ENCODE data around the gene HOXB1.

HOXB1 gene

DNA sequence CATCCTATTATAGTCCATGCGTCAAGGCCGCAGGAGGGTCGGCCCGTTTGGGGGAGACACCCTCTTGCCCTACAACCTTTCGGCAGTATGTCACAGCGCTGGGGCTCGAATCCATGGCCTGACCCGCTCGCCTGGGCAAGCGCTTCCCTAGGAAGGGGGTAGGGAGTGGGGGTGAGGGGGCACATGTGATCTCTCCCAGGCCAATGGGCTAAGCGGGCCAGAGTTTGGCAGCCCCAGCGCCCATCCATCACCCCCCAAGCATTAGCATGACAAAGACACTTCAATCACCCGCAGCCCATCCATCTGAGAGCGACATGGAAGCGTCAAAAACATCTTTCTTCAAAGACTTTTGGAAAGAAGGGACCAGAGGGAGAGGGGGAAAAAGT is at the start of gene HOXB1:
TSS of gene HOXB1 (minus strand) at position 125 of the 386 bp plus-strand sequence. CDS start at position 18, 107 bp downstream.
- DNase-seq = no peak

DNA sequence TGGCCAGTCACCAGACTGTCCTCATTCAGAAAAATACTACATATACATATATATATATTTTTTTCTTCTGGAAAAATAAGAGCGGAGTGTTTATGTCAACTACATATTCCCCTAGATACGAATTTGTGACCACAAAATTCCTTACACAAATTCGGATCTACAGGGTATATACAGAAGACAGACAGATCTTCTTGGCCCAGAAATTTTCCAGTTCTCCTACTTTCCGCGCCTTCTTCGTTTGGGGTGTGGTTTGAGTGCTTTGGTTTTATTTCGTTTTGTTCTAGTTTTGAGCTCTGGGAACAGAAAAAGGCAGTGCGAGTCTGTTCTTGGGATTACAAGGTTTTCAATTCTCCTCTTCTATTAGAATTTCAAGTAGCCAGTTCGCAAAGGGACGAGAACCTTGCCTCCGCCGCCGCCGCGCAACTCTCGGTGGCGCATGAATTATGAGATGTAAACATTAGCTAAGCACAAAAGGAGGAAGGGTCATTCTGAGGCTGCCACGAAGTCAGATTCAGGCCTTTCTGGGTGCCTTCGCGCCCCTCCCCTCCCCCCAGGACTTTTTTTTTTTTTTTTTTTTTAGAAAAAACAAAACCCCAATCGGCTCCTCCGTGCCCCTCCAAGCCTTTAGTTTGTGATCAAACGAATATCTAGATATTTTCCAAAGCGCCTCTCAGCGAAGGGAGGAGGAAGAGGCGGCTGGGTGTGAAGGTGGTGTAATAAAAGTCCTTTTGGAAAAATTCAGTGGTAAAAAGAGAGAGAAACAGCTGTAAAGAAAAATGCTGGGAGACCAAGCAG is 49.1 kb upstream of the HOXB1 start:
- DNase-seq = no peak

DNA sequence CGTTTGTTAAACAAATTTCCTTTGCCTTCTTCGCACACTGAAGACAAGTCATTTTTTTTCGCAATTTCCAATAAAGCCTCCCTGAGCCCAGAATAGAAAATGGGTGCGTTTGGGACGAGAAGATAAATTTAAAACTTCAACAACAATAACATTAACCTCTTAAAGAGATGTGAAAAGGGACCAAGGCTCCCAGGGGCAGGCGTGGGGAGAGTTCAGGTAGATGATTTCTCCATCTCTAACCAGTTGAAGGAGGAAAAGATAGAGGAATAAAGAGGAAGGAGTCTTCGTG is 48.6 kb upstream of the HOXB1 start:
- DNase-seq = no peak

DNA sequence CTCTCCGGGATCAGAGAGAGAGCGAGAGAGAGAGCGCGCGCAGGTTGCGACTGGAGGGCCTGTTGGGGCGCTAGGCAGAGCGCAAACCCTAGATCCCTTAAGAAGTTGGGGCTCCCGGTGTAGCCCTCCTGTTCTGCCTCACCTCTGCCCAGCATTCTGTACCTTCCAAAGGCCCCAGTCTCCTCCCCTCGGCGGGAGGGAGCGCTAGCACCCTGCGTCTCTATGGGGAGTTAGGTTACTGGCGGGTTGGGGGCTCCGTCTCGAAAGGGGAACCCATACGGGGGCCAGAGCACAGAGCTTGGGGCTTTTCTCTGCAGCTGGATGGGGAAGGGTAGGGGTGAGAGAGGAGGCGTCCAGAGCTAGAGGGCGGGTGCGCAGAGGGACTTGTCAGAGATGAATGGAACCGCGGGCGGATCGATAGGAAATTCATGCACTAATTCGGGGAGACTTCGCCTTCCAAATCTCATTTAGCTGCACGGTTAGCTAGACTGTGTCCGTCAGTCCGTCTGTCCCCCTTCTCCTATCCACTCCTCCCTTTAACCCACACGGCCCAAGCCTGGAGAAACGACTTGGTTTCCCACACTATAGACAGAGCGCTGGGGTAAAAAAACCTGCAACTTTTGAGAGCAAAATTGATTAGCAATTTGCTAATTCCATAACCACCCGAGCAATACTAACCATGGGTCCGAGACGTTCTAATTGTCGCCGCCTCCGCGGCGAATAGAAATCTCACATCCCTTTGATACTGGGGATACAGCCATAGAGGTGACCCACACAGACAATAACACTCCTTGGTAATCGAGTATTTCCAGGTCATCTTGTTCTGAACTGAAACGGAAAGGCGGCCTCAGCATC is 48.0 kb upstream of the HOXB1 start:
- DNase-seq = no peak

DNA sequence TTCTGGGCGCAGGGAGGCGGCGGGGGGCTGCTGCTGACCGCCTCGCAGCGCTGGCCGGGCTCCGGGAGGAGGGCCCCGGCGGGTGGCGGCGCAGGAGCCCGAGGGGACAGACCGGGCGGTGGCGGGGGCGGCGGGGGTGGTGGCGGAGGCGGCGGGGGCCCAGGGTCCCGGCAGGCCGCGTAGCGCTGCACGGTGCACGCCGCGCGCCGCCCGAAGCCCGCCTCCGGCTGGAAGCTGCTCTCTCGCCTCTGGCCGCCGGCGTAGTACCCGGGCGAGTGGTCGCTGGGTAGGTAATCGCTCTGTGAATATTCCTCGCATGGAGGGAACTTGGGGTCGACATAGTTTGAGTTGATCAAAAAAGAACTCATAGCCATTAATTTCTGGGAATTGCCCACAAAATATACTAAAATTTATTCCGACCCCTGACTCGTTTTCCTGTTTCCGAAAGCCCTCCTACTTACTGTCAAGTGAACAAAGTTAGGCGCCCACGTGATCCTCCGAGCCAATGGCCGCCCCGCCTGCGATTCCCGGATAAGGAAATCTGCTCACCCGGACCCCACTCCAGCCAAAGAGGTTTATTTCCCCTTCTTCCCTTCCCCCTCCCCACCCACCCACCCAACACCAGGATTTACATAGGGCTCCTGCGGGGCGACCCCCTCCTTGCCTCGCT is 47.3 kb upstream of the HOXB1 start, which contains the start of gene HOXB4:
TSS of gene HOXB4 (minus strand) at position 405 of the 670 bp plus-strand sequence. CDS start at position 374, 31 bp downstream.
- peak; percentile 43 for DNase-seq

DNA sequence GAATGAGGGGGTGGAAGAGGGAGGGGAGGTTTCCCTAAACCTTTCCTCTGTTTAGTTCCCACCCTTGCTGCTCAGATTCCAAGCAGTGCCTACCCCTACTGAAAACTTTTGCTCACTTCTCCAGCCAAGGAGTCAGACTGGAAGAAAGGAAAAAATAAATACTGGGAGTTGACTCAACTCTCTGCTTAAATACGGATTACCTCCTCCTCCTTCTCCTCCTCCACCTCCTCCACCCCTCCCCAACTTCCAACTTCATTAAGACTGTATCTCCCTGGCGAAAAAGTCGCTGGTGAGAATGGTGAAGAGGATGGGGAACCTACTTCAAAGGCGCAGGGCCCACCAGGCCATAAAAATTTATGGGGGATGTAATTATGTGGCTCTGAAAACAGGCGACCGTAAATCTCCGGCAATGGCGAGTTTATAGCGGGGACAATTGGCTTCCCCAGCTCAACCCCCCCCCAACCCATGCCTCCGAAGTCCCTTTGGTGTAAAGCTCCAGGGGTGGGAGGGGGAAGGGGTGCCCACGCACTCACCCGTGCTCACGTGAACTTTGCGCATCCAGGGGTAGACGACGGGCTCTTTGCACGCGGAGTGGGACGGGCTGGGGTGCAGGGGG is 46.6 kb upstream of the HOXB1 start:
- DNase-seq = no peak

DNA sequence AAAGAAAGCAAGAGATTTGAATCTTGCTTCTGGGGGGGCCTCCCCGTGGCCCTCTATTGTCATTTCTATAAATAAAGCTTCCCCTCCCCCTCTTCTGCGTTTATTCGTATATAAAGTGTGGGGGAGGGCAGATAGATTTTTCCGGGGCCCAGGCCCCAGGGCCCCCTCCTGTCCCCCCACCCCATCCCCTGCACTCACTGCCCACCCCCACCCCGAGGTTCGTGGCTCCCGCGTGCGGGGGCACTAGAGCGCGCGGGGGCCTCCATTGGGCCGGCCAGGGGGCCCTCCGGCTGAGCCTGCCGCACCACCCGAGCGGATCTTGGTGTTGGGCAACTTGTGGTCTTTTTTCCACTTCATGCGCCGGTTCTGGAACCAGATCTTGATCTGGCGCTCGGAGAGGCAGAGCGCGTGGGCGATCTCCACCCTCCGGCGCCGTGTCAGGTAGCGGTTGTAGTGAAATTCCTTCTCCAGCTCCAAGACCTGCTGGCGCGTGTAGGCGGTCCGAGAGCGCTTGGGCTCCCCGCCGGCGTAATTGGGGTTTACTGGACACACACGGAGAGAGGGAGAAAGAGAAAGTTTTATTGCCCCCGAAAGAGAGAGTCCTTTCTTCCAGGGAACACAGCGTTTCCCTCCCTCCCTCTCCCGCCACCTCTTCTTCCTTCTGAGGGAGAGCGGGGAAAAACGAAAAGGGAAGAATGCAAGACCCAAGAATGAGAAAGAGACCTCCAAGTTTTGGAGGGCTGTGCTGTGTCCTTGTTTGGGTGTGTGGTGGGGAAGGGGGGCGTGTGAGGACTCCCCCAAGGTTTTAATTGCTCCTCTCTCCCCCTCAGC is 45.9 kb upstream of the HOXB1 start:
- DNase-seq = no peak

DNA sequence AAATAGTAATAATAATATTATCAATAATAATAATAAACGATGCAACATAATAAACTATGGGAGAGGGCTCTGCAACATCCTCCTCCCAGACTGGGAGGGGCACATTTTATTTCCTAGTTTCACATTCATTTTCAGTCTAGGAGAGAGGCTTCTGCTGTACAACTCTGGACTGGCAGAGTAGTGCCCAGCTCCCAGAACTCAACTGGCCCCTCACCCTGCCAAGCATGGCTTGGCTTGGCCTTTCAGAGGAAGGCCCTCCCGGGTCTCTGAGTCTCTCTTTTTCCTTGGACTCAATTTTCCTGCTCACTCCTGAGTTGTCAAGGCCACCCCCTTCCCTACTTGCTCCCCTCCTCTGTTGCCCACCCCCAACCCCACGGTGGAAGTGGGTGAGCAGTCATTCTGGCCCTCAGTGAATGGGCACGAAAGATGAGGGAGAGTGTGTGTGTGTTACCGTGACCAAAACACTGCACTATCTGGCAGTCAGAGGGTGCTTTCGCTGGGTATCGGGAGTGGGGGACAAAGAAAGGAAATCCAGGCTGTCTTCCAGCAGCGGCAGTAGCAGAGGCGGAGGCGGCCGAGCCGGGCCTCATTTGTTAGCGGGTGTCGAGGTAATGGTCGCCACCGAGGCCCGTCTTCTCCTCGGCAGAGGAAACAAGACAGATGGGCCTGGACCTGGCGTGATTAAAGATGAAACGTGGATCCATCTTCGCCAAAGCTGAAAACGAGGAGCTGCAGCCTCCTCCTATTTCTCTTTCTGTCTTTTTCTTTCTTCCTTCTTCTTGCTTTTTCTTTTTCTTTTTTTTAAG is 45.1 kb upstream of the HOXB1 start:
- no peak for DNase-seq

DNA sequence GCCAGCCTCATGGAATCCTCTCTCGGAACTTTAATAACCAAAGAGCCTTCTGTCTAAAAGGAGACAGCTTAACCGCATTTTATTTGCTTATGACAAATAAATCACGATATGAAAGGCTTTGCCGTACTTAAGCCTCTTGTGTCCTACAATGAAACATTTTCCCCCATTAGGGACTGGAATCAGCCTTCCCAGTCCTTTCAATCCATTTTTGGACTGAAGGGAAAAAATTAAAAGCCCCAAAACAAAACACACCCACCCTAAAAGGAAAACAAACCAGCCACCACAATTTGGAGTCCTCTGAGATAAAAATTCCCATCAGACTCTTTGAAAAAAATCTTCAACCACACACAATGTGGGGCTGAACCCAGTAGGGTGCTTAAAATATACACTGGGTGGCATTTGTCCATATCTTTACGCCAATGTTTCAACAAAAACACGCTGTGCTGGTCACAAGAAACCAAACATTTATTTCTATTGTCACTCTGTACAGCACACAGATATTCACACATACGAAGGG is 44.3 kb upstream of the HOXB1 start:
- no peak for DNase-seq

DNA sequence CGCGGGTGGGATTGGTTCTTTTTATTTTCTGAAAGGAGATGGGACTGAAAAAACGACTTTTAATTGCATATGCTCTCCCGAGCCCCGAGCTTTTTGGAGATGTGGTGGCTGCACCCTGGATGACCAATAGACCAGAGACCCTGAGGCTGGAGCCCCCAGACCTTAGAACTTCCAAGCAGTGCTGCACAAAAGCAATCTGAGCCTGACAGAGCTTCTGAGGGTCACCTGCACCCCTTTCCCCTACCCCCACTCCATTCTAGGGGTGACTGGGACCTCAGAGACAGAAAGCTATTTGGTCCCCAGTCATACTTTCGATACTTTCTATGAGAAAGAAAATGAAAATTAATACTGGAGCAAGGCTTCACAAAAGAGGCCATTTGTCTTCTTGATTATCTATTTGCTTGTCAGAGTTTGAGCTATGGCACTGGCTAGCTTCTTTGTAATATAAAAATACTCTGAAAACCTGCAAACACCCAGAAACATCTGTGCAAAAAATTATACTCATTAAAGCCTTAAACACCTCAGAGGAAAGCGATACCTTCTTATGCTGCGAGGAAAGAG is 43.8 kb upstream of the HOXB1 start:
- DNase-seq = no peak

DNA sequence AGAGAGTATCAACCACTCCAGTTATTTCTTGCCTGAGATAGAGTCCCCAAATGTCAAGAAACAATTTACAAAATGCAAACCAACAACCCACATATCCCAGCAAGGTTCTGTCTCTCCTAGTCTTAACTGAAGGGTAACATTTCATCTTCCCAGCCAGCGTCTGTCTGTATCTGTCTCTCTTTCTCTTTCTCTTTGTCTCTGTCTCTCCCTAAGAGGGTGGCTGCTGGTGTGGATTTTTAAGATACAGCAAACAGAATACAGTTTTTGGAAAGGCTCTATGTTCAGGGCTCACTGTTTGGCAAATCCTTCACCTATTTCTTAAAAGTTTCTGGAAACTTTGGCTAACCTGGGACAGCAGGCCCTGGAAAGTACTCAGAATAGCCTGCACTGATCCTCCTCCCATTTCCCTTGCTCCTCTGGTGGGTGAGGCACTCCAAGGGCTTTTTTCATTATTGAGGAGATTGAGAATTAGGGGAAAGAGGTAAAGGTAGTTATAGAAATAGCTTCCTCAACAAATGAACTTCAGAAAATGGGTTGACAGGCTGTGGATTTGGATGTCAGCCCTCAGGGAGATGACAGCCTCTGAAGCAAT is 41.1 kb upstream of the HOXB1 start:
- DNase-seq = no peak

DNA sequence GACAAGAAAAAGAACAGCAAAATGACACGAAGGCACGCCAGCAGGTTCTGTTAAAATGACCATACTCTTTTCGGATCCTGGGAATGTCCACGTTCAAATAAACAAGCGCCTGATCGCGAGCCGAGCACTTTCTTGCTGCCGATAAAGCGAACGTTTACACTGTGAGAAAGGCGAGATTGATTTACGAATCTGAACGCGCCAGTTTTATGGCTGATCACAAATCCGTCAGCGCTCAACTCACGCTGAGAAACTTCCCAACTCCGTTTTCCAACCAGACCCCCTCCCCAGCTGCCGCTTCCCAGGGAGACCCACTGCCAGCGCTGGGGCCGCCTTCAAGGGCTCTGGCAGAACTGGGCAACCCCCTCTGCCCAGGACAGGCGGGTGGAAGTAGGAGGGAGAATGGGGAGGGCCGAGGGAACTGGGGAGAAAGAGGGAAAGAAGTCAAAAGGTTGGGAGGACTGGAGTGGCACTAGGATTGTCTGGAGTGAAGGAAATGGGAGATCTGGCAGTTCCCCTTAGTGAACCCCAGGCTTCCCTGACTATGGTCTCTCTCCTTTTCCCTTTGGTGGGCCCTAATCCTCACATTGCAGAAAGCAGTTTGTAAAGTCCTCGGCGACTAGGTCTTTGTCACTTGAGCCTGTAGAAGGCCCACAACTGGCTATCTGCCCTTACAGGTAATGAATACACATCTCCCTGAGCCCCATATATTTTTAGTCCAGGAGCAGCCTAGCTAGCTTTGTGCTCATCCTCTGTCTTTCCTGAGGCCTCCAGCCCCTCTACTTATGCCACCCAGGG is 40.4 kb upstream of the HOXB1 start:
- DNase-seq = no peak

DNA sequence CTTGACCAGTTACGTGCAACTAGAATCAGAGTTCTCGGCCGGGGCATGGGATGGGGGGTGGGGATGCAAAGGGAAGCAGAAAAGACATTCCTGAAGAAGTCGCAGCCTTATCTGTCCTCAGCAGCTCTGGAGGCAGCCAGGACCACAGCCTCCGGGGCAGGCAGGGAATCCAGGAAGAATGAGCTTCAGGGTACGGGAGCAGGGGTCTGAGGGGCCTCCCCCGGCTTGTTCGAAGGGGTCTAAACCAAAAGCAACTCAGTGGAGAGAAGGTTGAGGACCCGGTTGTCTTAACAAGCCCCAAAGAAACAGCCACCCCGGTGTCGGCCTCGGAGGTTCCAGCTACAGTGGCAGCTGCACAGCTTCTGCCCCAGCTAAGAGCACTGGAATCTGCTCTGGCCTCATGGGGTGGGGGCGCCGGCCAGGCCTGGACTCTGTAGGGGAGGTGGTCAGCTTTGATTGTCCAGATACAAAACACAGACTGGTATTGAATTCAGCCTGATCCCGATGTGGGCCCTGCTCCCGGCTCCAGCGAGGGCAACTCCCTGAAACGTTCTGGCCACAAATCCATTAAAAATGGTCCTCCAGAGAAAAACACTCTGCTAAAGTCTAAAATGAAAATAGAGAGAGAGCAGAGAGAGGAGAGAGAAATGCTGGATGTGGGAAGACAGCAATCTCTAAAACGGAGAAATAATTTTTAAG is 39.7 kb upstream of the HOXB1 start:
- DNase-seq = no peak

DNA sequence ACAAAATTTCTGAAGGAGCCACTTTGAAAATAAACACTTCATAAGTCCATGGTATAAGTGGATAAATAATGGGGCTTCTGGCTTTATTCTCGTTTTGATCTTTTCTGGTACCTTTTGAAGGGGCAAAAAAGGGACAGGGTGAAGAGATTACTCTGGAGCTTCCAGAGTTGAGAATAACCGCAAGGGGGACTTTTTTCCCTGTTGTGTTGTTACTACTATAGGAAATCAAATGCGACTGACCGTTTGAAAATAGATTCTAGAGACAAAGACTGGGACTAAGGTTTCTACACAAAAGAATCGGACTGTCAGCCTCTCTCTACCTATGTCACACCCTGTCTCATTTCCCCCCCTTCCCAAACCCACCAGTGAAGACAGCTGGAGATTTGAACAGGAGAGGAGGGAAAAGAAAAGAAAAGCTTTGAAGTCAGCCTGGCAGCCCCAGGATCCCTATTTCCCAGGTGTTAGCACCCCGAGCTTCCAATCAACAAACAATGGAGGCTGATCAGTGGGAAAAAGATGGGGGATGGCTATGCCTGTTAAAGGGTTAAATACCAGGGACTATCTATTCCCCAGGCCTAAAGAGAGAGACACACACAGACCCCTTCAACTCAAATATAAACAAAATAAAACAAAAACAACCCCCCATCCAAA is 39.0 kb upstream of the HOXB1 start:
- no peak for DNase-seq

DNA sequence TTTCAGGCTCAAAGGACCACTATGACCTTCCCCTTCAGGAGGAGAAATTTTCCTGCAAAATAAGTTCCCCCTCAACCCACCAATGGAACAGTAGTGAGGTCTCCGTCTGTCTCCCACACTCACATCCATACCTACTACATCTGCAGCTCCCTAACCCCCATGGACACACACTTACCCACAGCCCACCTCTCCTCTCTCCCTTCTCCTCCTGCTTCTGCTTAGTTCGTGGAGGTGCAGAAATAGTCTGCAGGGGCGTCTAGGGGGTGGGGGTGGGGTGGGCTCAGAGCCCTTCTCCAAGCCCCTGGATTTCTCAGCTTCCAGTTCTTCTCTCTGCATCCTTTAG is 38.4 kb upstream of the HOXB1 start:
- no peak for DNase-seq

DNA sequence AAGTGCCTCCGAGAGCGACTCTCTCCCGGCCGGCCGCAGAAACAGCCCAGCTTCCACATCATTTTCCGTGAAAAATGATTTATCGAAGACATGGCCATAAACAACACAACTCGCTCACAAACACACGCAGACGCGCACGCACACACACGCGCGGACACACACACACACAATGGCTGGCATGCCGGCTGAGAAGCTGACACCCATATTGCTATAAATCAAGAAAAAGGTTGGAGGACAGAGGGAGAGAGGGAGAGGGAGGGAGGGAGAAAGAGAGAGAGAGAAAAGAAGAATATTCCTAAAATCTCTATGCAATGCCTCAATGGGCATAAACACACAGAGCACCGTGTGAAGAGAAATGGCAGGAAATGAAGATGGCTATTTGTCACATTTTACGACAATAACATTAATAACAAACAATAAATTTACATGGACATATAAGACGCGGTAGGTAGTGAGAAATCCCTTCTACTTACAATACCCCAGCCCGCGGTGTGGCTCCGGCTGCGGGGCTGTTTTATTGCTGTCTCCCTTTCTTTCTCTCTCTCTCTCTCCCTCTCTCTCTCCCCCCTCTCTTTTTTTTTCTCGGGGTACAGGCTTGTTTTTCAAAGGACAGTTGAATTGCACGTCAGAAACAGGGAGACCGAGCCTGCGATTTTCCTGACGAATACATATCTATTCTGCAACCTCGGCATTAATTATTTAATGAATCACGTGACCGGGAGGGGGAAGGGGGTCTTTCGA is 37.9 kb upstream of the HOXB1 start:
- DNase-seq = no peak

DNA sequence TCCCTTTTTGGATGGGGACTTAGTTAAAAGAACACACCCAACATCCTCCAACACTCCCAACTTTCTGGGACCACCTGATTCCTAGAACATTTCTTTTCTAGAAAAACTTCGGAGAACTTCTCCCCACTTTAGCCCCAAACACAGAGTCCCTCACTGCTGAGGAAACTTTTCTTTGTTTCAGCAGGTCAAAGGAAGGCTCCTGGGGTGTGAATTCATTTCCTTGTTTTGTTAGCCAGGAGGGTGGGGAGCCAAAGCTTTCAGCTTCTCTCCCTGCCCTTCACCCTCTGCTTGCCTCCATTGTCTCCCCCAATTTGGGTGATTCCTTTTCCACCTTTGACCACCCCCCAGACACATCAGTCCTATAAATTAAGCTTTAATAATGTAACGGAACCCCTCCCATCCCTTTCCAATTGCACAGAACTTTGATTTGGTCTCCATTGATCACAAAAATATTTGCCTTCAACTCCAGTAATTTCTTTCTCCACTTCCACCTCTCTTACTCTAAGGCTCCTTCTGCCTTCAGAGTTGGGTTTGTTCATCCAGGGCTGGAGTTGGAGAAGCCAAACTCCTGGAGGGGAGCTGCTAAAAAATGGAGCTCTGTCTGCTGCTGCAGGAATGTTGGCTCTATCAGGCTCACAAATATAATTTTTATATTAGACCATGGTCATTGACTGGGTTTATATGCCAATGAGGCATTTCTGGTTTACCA is 37.0 kb upstream of the HOXB1 start:
- DNase-seq = no peak
